Stimulated activated CD8-positive, alpha-beta memory T cell treated with anti-CD3 and anti-CD28 coated beads, Interleukin-12 subunit alpha, Interleukin-12 subunit beta, amount 100 ng/mL, for 24 hours (primary cell): ENCODE measurements around the gene ALDH1L2.

Source experiments
- DNase-seq: peaks from one replicate; pipeline ENCODE4 v3.0.0-alpha.2; 2020; ENCODE audit errors: extremely low read depth

Gene ALDH1L2

GRCh38 chr12:105083551-105084105, 630 bp downstream of the ALDH1L2 start:
- DNase-seq, result no peak

DNA sequence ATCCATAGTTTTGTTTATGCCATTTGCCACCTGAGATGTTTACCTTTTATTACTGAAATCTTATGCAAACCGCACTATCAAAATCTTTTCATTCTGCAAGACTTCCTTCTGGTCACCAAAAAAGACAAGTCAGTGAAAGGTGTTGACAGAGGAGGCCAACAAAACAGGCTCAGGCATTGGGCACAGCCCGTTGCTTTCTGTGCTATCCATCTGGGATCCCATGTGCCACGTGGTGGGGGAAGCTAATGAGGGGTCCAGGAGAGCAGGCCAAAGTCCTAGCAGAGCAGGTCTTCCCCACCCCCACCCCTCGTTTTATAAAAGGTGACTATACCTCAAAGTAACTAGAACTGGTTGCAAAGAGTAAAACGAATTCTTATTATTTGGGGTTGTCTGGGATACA, 1.2 kb downstream of the ALDH1L2 start:
- DNase-seq, result no peak

- DNase-seq, result no peak
These were observed 5.3 kb downstream of the ALDH1L2 start for GRCh38 chr12:105078712-105079570.

GRCh38 chr12:105077435-105077834, 6.8 kb downstream of the ALDH1L2 start:
- no peak for DNase-seq

DNA sequence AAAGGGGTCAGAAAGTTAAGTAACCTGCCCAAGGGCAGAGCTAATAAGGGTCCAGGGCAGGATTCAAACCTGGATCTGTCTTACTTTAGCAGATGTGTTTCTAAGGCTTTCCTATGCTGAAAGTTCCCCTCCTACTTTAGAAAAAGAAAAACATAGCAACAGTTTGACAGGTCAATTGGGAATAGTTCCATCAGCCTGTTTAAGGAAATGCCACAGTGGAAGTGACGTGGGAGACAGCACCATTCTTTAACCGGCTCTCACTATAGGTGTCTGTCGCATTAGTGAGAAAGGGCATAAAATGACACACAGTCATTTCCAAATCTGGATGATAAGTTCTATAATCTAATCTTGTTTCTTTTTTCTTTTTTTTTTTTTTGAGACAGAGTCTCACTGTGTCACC, 7.3 kb downstream of the ALDH1L2 start:
- no peak for DNase-seq

DNA sequence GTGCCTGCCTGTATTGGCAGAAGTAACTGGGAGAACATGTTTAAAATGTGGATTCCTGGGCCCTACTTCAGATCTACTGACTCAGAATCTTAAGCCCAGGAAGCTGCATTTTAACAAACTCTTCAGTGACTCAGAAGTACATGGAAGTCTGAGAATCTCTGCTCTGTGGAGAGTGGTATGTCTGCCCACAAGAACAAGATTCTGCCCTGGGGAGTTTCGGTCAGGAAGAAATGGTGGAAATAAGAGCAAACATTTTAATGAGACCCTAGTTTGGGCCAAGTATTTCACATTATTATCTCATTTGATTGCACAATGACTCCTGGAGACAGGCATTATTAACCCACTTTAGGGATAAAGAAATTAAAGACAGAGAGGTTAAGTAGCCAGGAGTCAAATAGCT, 8.2 kb downstream of the ALDH1L2 start:
- DNase-seq, result no peak

- DNase-seq, result no peak
These were observed 11.3 kb downstream of the ALDH1L2 start for GRCh38 chr12:105072888-105073488.

- DNase-seq, result no peak
These were observed 12.3 kb downstream of the ALDH1L2 start for GRCh38 chr12:105071981-105072380.

DNA sequence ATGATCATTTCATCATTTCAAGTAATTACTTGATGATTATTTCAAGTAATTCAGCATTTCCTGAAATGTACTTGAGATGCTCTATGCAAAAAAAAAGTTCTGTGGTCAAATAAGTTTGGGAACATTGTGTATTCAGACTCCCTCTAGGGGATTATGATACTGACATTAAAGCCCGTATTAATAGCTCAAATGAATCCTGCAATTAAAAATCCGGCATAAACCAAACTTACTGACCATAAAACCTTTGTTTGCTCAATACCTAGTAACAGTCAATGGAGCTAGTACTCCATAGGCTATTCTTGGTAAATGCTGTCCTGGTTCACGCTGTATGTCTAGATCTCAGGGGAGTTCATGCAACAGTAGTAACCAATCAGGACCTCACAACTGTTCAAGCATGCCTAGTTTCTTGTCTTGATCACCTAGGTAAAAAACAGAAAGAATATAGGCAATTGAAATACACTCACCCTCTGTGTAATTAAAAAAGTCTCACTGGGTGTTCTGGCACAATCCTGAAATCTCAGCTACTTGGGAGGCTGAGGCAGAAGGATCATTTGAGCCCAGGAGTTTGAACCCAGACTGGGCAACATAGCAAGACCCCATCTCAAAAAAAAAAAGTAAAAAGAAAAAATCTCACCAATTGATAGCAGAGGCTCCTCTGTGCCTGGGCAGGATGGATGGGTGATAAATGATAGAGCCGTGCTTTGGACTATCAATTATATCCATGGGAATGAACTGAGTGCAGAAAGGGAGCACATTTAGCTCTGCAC, 14.1 kb downstream of the ALDH1L2 start:
- DNase-seq, result no peak

DNA sequence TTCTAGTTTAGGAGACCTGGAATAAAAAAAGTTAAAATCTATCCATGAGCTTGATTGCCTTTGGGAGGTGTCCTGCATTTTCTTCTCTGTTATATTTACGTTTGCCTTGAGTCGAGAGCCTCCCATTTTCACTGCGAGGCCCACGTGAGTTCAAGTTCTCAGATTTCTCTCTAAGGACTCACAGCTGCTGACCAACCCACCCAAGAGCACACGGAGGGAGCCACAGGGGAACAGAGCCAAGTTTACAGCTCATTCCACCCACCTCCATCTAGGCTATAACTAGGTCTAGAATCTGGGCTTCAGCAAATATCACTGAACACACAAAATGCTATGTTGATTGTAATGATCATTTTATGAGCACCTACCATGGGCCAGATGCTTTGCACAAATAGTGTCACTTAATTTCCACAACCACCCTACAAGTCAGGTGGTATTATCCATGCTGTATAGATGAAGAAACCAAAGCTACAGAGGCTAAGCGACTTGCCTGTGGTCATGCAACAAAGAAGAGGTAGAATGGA, 16.7 kb downstream of the ALDH1L2 start:
- DNase-seq, result no peak

DNA sequence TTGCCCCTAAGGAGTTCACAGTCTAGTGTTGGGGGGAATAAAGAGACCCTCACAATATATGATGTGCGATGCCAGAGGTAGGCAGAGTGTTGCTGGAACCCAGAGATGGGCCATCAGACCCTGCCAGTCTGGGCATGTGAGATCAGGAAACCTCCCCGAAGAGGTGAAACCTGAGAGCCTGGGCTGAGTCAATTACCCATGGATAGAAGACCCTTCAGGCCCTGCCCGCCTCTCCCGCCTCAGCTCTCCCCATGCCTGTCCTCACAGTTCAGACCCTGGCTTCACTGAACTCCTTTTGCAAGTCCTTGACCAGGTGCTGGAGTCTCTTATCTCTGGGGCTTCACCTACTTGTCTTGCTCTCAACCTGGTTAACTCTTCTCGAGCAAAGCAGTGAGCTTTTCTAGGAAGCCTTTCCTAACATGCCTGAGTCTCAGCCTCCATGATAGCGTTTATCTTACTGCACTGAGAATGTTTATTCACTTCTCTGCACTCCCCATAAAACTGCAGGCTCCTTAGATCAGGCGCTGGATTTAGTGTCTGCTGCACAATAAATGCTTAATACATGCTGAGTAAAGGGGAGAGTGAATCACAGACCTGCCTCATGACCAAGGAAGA, 19.6 kb downstream of the ALDH1L2 start:
- DNase-seq, result no peak

DNA sequence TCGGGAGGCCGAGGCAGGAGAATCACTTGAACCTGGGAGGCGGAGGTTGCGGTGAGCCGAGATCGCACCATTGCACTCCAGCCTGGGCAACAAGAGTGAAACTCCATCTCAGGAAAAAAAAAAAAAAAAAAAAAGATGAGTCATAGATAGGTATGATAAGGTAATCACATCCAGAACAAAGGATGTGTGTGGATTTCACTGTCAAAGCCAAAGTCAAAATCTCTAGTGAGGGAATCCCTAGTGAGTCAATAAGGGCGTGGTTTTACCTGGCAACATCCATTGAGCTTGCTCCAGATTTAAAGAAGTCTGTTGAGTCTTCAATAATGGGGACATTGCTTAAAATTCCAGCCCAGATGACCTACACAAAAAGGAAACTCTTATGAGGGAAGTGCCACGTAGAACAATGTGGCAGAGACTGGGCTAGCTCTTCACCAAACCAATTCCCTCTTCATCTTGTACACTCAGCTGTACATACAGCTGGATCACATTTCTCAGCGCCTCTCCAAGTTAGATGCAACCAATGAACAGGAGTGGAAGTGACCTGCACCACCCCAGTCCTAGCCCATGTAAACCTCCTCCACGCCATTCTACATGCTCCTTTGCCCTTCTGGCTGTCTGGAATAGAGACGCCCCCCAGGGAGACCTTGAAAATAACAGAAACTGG, 23.4 kb downstream of the ALDH1L2 start:
- no peak for DNase-seq

GRCh38 chr12:105057174-105057573, 27.1 kb downstream of the ALDH1L2 start:
- DNase-seq, result no peak

DNA sequence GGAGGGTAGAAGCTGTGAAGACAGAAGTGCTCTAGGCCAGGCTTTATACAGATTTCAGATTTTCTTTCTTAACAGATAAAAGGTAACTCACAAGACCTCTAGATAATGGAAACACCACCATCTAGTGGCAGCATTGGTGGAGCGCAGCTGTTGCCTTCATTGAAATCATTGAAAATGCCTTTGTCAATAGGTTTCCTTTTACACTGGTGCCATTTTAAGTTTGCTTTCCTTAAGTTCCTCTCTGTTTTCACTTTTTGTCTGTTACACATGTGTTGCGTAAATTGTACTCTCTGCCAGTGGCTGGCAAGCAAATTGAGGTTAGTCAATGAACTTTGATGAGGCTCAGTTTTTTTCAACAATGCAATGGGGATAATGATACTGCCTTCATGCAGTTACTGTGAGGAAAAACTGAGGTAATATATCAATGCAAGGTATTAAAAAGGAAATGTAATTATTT, 31.1 kb downstream of the ALDH1L2 start:
- DNase-seq, result peak; percentile 32

DNA sequence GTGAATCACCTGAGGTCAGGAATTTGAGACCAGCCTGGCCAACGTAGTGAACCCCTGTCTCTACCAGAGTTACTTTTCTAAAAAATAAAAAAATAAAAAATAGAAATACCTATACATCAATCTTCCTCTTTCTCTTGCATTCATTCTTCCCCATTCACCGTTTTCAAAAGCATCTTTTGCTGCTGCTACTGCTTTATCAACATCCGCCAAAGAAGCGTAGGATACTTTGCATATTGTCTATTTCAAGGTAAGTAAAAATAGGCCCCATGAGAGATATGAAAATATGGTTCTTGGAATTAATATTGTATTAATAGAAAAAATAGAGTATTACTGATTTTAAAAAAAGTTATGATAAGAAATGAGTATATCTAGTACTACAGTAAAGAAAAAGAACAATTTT, 32.3 kb downstream of the ALDH1L2 start:
- DNase-seq, result no peak

- no peak for DNase-seq
These were observed 35.9 kb downstream of the ALDH1L2 start for GRCh38 chr12:105048315-105048714.

- DNase-seq, result no peak
These were observed 37.0 kb downstream of the ALDH1L2 start for GRCh38 chr12:105047308-105047707.

GRCh38 chr12:105041186-105041585, 43.1 kb downstream of the ALDH1L2 start:
- DNase-seq, result no peak

DNA sequence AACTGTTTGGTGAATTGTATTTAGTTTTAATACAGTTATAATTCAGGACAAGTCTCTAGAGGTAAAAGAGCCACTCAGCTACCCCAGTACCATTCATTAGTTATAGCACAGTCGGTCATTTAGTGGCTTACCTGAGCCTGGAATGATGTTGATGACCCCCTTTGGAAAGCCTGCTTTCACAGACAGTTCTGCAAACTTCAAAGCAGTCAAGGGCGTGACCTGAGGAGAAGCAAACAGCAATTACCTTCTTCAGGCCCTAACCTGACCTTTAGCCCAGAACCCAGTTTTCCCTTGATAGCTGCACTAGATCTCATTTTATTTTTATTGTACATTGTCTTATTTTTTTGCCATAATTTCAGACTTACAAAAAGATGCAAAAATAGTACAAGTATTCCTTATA, 43.8 kb downstream of the ALDH1L2 start:
- no peak for DNase-seq

GRCh38 chr12:105036937-105037649, 47.2 kb downstream of the ALDH1L2 start:
- no peak for DNase-seq
